Ascending aorta (tissue), 2 donors: Measurements from ENCODE around the gene DMAP1. TPM values are rescaled to one million over a fixed set of nuclear protein-coding genes. Genes with fewer than 3 reads are reported as not detected.

Experiments used
- DNase-seq, 2 donors: peaks; one replicate each; pipeline ENCODE4 v3.0.0-alpha.2; 2019; ENCODE audit warnings: low spot score in 2 of 2
- H3K27ac ChIP-seq, 2 donors: fragments of 200-600 bp; sonication (generic); one replicate each; pipeline ENCODE4 v1.5.1; 2016 to 2017; ENCODE audit warnings: mild to moderate bottlenecking in 1 of 2
- H3K27me3 ChIP-seq: fragments of 200-600 bp; sonication (generic); one replicate; pipeline ENCODE4 v1.5.1; 2017
- H3K36me3 ChIP-seq, 2 donors: fragments of 200-600 bp; sonication (generic); one replicate each; pipeline ENCODE4 v1.5.1; 2016
- H3K4me1 ChIP-seq, 2 donors: fragments of 200-600 bp; sonication (generic); one replicate each; pipeline ENCODE4 v1.5.1; 2016 to 2017; ENCODE audit warnings: mild to moderate bottlenecking in 1 of 2
- H3K4me3 ChIP-seq, 2 donors: fragments of 200-600 bp; sonication (generic); one replicate each; pipeline ENCODE4 v1.5.1; 2016 to 2017; ENCODE audit warnings: mild to moderate bottlenecking in 1 of 2
- H3K9me3 ChIP-seq, 2 donors: fragments of 200-600 bp; sonication (generic); one replicate each; pipeline ENCODE4 v1.5.1; 2016
- CTCF ChIP-seq, 3 experiments: fragments of 200-600 bp in 2 of 3; fragments of 450-650 bp in 1 of 3; sonication (generic) in 2 of 3; IDR thresholded peaks; one replicate each; pipeline ENCODE4 v1.5.1; 2016 to 2019; ENCODE audit warnings: antibody characterized with exemption in 3 of 3, mild to moderate bottlenecking in 1 of 3, moderate library complexity in 1 of 3
- intact Hi-C: fragments of 100-400 bp; cut with DNase I; formaldehyde crosslinking; loops from one replicate; pipeline ENCODE4 v1.15.1; 2023
- total RNA-seq: library from RNA; depleted of rRNA; stranded (reverse); fragments of >200 nt; gene quantifications from one replicate; pipeline ENCODE4 v1.1.0, GENCODE V29; 2016

DMAP1 gene
- total RNA-seq, 1 donor from 2014 or later: 42.7 TPM

GRCh38 chr1:44251486-44251885, 38.2 kb downstream of the DMAP1 start:
- TF ChIP-seq CTCF (IDR thresholded peaks at IDR 0.05): no peak
- intact Hi-C loops: no loop called here
- Histone ChIP-seq H3K4me1 (no peaks in the 10 kb centered on the region), H3K27ac (no peak overlapping the region), H3K27me3 (no peaks in the 10 kb centered on the region), H3K9me3 (no peaks in the 10 kb centered on the region), H3K4me3 (no peak overlapping the region), H3K36me3 (peaks cover 6 to 9% of the 10 kb centered on the region in 2 donors)
- DNase-seq: no peak

GRCh38 chr1:44251989-44252671, 38.9 kb downstream of the DMAP1 start:
- Histone ChIP-seq H3K4me1 (no peaks in the 10 kb centered on the region), H3K36me3 (peaks cover 9 to 13% of the 10 kb centered on the region in 2 donors), H3K4me3 (no peak overlapping the region), H3K27ac (no peak overlapping the region), H3K27me3 (no peaks in the 10 kb centered on the region), H3K9me3 (no peaks in the 10 kb centered on the region)
- no peak for DNase-seq
- intact Hi-C loops: no loop called here
- TF ChIP-seq CTCF (IDR thresholded peaks at IDR 0.05): no peak

- Histone ChIP-seq H3K9me3 (no peaks in the 10 kb centered on the region), H3K4me3 (no peak overlapping the region), H3K27ac (no peak overlapping the region), H3K4me1 (no peaks in the 10 kb centered on the region), H3K36me3 (peaks cover 8 to 10% of the 10 kb centered on the region in 2 donors), H3K27me3 (no peaks in the 10 kb centered on the region)
- TF ChIP-seq CTCF (IDR thresholded peaks at IDR 0.05): no peak
- no peak for DNase-seq
- intact Hi-C loops: no loop called here
Measured at GRCh38 chr1:44254392-44254910, 41.2 kb downstream of the DMAP1 start.

- Histone ChIP-seq H3K4me1 (no peaks in the 10 kb centered on the region), H3K36me3 (peaks cover 3 to 10% of the 10 kb centered on the region in 2 donors), H3K27ac (no peak overlapping the region), H3K9me3 (no peaks in the 10 kb centered on the region), H3K4me3 (no peak overlapping the region), H3K27me3 (no peaks in the 10 kb centered on the region)
- DNase-seq: no peak
- no peak for TF ChIP-seq CTCF (IDR thresholded peaks at IDR 0.05)
- intact Hi-C loops: no loop called here
Measured at GRCh38 chr1:44256762-44257554, 43.7 kb downstream of the DMAP1 start.

- Histone ChIP-seq H3K4me3 (no peak overlapping the region), H3K9me3 (no peaks in the 10 kb centered on the region), H3K36me3 (peaks cover 3 to 13% of the 10 kb centered on the region in 2 donors), H3K27me3 (no peaks in the 10 kb centered on the region), H3K4me1 (no peaks in the 10 kb centered on the region), H3K27ac (no peak overlapping the region)
- no peak for TF ChIP-seq CTCF (IDR thresholded peaks at IDR 0.05)
- intact Hi-C loops: no loop called here
- no peak for DNase-seq
Measured at GRCh38 chr1:44259090-44259489, 45.8 kb downstream of the DMAP1 start.
